Endothelial cell of umbilical vein (primary cell): ENCODE results near the gene TPST1. TPM values are rescaled to one million over a fixed set of nuclear protein-coding genes. Genes with fewer than 3 reads are reported as not detected.
A peak's percentile ranks its signal among the peaks of the same experiment; 100 is the strongest.

Source experiments
- BruUV-seq: library from RNA; stranded (reverse); fragments of 400-500 nt; replicated peaks from 2 replicates; lab custom pipeline; 2021; lab: Mats Ljungman, UMichigan
- CTCF ChIA-PET: fragments of 300-600, 350-600 bp; sonication (Branson Sonifier 250); formaldehyde crosslinking; loops from one replicate; lab custom pipeline; 2021; ENCODE audit warnings: antibody characterized with exemption, inconsistent platforms; lab: Charles Lee
- POLR2A ChIA-PET: fragments of 300-600, 350-600 bp; sonication (Branson Sonifier 250); formaldehyde crosslinking; loops from one replicate; lab custom pipeline; 2021; ENCODE audit warnings: antibody characterized with exemption, inconsistent platforms; lab: Charles Lee
- DNase-seq: peaks from one replicate; pipeline ENCODE4 v3.0.0-alpha.2; 2011; ENCODE audit warnings: low read depth, low spot score
- FAIRE-seq: peaks from 2 replicates; lab custom pipeline; 2011; peaks lifted over from hg19 to GRCh38; lab: Jason Lieb, UNC
- H2AFZ ChIP-seq: 2 replicates; pipeline ENCODE4 v1.6.0; 2012; ENCODE audit warnings: low read depth, low read length, control low read depth, inconsistent platforms
- H3K27ac ChIP-seq: 2 replicates; pipeline ENCODE4 v1.5.1; 2011; ENCODE audit warnings: low read depth, mild to moderate bottlenecking, control low read depth, low read length, moderate library complexity; ENCODE audit not compliant: insufficient read depth
- H3K27me3 ChIP-seq, 2 experiments: 2 replicates each; pipeline versions ENCODE4 v1.6.0 to v1.6.1; 2011; ENCODE audit warnings: low read length in 2 of 2, mixed read lengths in 1 of 2; ENCODE audit not compliant: control insufficient read depth in 2 of 2, insufficient read depth in 2 of 2
- H3K36me3 ChIP-seq, 2 experiments: 2 replicates in 1 of 2; 3 replicates in 1 of 2; pipeline ENCODE4 v1.5.1; 2011; ENCODE audit warnings: low read length in 2 of 2, mild to moderate bottlenecking in 1 of 2, moderate library complexity in 1 of 2; ENCODE audit not compliant: control insufficient read depth in 2 of 2, insufficient read depth in 2 of 2; ENCODE audit errors: extremely low read depth in 1 of 2
- H3K4me1 ChIP-seq: 3 replicates; pipeline ENCODE4 v1.5.1; 2011; ENCODE audit warnings: mild to moderate bottlenecking, low read length; ENCODE audit not compliant: control insufficient read depth, insufficient read depth; ENCODE audit errors: extremely low read depth
- H3K4me2 ChIP-seq: 2 replicates; pipeline ENCODE4 v1.6.1; 2011; ENCODE audit warnings: low read length, control low read depth, mixed read lengths; ENCODE audit not compliant: insufficient read depth
- H3K4me3 ChIP-seq, 3 experiments: fragments of 200-600 bp in 1 of 3; sonication (generic), shearing (Covaris generic) in 1 of 3; replicated peaks in 1 of 3; 2 replicates each; pipeline ENCODE4 v1.5.1; 2011 to 2016; ENCODE audit warnings: control low read depth in 3 of 3, low read length in 3 of 3, mild to moderate bottlenecking in 2 of 3, inconsistent platforms in 1 of 3, low read depth in 1 of 3, moderate library complexity in 1 of 3; ENCODE audit not compliant: insufficient read depth in 1 of 3
- H3K79me2 ChIP-seq: 2 replicates; pipeline ENCODE4 v1.6.0; 2012; ENCODE audit warnings: low read length, inconsistent platforms; ENCODE audit not compliant: control insufficient read depth, insufficient read depth
- H3K9ac ChIP-seq: replicated peaks from 2 replicates; pipeline ENCODE3; 2011; ENCODE audit warnings: low read length, control low read depth; ENCODE audit not compliant: insufficient read depth; ENCODE audit errors: extremely low read depth
- H3K9me1 ChIP-seq: replicated peaks from 3 replicates; pipeline ENCODE4 v1.6.0; 2011; ENCODE audit warnings: mild to moderate bottlenecking, low read length; ENCODE audit not compliant: control insufficient read depth, insufficient read depth; ENCODE audit errors: extremely low read depth
- H3K9me3 ChIP-seq: replicated peaks from 2 replicates; pipeline ENCODE4 v1.5.1; 2012; ENCODE audit warnings: low read length, inconsistent platforms; ENCODE audit not compliant: control insufficient read depth, insufficient read depth
- H4K20me1 ChIP-seq: replicated peaks from 2 replicates; pipeline ENCODE3; 2011; ENCODE audit warnings: mild to moderate bottlenecking, low read length; ENCODE audit not compliant: control insufficient read depth, insufficient read depth; ENCODE audit errors: extremely low read depth
- EZH2 ChIP-seq: IDR thresholded peaks from 2 replicates; pipeline ENCODE4 v1.6.1; 2012; ENCODE audit warnings: borderline replicate concordance, low read depth, mild to moderate bottlenecking, moderate library complexity, low read length, inconsistent platforms; ENCODE audit not compliant: severe bottlenecking
- FOS ChIP-seq: IDR thresholded peaks from 2 replicates; pipeline ENCODE4 v1.6.1; 2011; ENCODE audit warnings: mild to moderate bottlenecking, low read length, moderate library complexity, borderline replicate concordance; ENCODE audit not compliant: insufficient read depth
- GATA2 ChIP-seq: IDR thresholded peaks from 2 replicates; pipeline ENCODE4 v1.7.0; 2011; ENCODE audit warnings: low read depth, mild to moderate bottlenecking, moderate library complexity, mixed read lengths, low read length; ENCODE audit not compliant: insufficient read length, insufficient read depth
- JUN ChIP-seq: IDR thresholded peaks from 2 replicates; pipeline ENCODE4 v1.6.1; 2011; ENCODE audit warnings: borderline replicate concordance, low read depth; ENCODE audit not compliant: insufficient read length, insufficient read depth
- MYC ChIP-seq: IDR thresholded peaks from one replicate; pipeline ENCODE4 v1.6.1; 2011; ENCODE audit warnings: mild to moderate bottlenecking, low read depth, low read length
- POLR2A ChIP-seq: IDR thresholded peaks from 2 replicates; pipeline ENCODE4 v1.6.1; 2012; ENCODE audit warnings: low read depth, mild to moderate bottlenecking, control low read depth, low read length
- POLR2AphosphoS5 ChIP-seq: IDR thresholded peaks from 2 replicates; pipeline ENCODE4 v1.6.1; 2012; ENCODE audit warnings: low read depth, mild to moderate bottlenecking, control low read depth, low read length, moderate library complexity; ENCODE audit not compliant: insufficient read depth
- dilution Hi-C: fragments of 300-500 bp; cut with MboI; formaldehyde crosslinking; loops from one replicate; pipeline ENCODE4 v1.15.0; 2019; ENCODE audit warnings: low sequenced_read_pairs; ENCODE audit not compliant: extremely low pct_ligation_motif_present
- intact Hi-C: fragments of 100-400 bp; cut with micrococcal nuclease; formaldehyde crosslinking; loops from one replicate; pipeline ENCODE4 v1.10.0; 2022
- polyA plus RNA-seq, 4 experiments: library from polyadenylated mRNA; depleted of rRNA in 3 of 4; stranded (reverse) in 3 of 4; unstranded in 1 of 4; fragments of >200 nt; gene quantifications; 2 replicates each; pipeline versions ENCODE4 v1.2.1 to v1.2.3, GENCODE V29; 2011 to 2012; ENCODE audit warnings: missing spikeins in 1 of 4
- total RNA-seq: library from RNA; stranded (reverse); gene quantifications from 2 replicates; pipeline ENCODE4 v1.2.3, GENCODE V29; 2021
- TF ChIP-seq, protein P1 (sequence below), 2 donors: IDR thresholded peaks; 1 replicate in 1 of 2; 2 replicates in 1 of 2; pipeline ENCODE4 v1.5.1; 2011; ENCODE audit warnings: low read length in 2 of 2, mild to moderate bottlenecking in 2 of 2, moderate library complexity in 2 of 2, control low read depth in 1 of 2, inconsistent platforms in 1 of 2, low read depth in 1 of 2; ENCODE audit not compliant: insufficient read depth in 1 of 2; ENCODE audit errors: extremely low read depth in 1 of 2
- TF ChIP-seq, protein P2 (sequence below): IDR thresholded peaks from 2 replicates; pipeline ENCODE4 v1.6.1; 2011; ENCODE audit not compliant: insufficient read depth, insufficient read length

TPST1 gene
- total and polyA plus RNA-seq, 2 donors (not counting 3 experiments of a cell fraction or from before 2014, with no cell fraction given): 18.7 to 21.0 TPM

DNA sequence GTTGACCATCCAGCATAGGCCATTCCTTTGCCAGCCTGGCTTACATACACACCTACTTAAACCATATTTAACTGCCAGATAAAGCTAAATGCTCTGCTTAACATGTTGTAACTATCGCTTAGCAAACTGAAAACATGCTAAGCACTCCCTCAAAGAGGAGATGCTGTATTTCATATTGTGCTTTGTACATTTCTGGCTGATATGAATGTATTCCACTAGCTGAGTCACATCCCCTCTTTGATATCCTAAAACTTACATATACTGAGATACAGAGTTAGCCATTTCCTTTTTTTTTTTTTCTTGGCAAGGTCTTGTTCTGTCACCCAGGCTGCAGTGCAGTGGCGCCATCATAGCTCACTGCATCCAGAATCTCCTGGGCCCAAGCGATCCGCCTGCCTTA, 99.4 kb downstream of the TPST1 start:
- Histone ChIP-seq H3K4me3 (peak overlapping the region in 1 of 3 experiments; percentile 19), H3K27me3 (no peaks in the 10 kb centered on the region), H3K9me3 (no peaks in the 10 kb centered on the region), H3K4me2 (peak overlapping the region; percentile 84), H3K4me1 (peaks cover 49% of the 10 kb centered on the region), H3K36me3 (no peaks in the 10 kb centered on the region), H2AFZ (peak overlapping the region; percentile 65), H4K20me1 (no peaks in the 10 kb centered on the region), H3K9me1 (no peaks in the 10 kb centered on the region), H3K27ac (peak overlapping the region; percentile 94), H3K9ac (peak overlapping the region; percentile 68), H3K79me2 (no peaks in the 10 kb centered on the region)
- CTCF ChIA-PET: interaction anchor here (0.6 to 2.3 kb wide), 10 partner anchors 9 to 163 kb away, joined by 3 to 8 read pairs (median 4); partner anchors contain the start of gene TPST1
- POLR2A ChIA-PET: interaction anchor here (0.7 kb wide), 1 partner anchor 21 kb away, joined by 3 read pairs; no protein-coding TSS in a partner anchor
- TF ChIP-seq, protein P1, sequence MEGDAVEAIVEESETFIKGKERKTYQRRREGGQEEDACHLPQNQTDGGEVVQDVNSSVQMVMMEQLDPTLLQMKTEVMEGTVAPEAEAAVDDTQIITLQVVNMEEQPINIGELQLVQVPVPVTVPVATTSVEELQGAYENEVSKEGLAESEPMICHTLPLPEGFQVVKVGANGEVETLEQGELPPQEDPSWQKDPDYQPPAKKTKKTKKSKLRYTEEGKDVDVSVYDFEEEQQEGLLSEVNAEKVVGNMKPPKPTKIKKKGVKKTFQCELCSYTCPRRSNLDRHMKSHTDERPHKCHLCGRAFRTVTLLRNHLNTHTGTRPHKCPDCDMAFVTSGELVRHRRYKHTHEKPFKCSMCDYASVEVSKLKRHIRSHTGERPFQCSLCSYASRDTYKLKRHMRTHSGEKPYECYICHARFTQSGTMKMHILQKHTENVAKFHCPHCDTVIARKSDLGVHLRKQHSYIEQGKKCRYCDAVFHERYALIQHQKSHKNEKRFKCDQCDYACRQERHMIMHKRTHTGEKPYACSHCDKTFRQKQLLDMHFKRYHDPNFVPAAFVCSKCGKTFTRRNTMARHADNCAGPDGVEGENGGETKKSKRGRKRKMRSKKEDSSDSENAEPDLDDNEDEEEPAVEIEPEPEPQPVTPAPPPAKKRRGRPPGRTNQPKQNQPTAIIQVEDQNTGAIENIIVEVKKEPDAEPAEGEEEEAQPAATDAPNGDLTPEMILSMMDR (IDR thresholded peaks at IDR 0.05; ENCODE audit: extremely low read depth in 1 of 2, insufficient read depth in 1 of 2, low read depth in 1 of 2, low read length in 2 of 2): no peak
- peak; percentile 79 for TF ChIP-seq FOS
- TF ChIP-seq POLR2AphosphoS5: peak; percentile 51
- TF ChIP-seq EZH2: no peak
- TF ChIP-seq, protein P2, sequence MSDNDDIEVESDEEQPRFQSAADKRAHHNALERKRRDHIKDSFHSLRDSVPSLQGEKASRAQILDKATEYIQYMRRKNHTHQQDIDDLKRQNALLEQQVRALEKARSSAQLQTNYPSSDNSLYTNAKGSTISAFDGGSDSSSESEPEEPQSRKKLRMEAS: no peak
- TF ChIP-seq MYC: no peak
- peak; percentile 35 for TF ChIP-seq POLR2A
- TF ChIP-seq JUN: peak; percentile 70
- TF ChIP-seq GATA2: peak; percentile 67
- DNase-seq (peak; percentile 88), FAIRE-seq (peak; percentile 93)
- intact Hi-C loops: loop anchor here (1.0 kb wide), 1 partner anchor 189 kb away; no protein-coding TSS in a partner anchor
- dilution Hi-C loops: no loop called here
- BruUV-seq: no TSS peak
